Measurements from ENCODE around the gene SLC25A33.

Gene SLC25A33

GRCh38 chr1:9588551-9589143, 49.4 kb downstream of the SLC25A33 start, which contains the start of gene TMEM201:
TMEM201 (plus strand) TSS chr1:9588911; CDS start chr1:9588931, 20 bp downstream.
- peak; percentile 99 for DNase-seq (ENCODE audit: low read depth, low spot score)

GRCh38 chr1:9589144-9589718, 50.0 kb downstream of the SLC25A33 start:
- DNase-seq (ENCODE audit: low read depth, low spot score): peak; percentile 67

GRCh38 chr1:9589719-9590157, 50.5 kb downstream of the SLC25A33 start:
- peak; percentile 38 for DNase-seq (ENCODE audit: low read depth, low spot score)

- DNase-seq (ENCODE audit: low read depth, low spot score): no peak
Measured at GRCh38 chr1:9590201-9590600, 50.9 kb downstream of the SLC25A33 start.

GRCh38 chr1:9590945-9591668, 51.8 kb downstream of the SLC25A33 start:
- DNase-seq (ENCODE audit: low read depth, low spot score): no peak

GRCh38 chr1:9591669-9592509, 52.6 kb downstream of the SLC25A33 start:
- no peak for DNase-seq (ENCODE audit: low read depth, low spot score)

GRCh38 chr1:9592510-9593075, 53.3 kb downstream of the SLC25A33 start:
- no peak for DNase-seq (ENCODE audit: low read depth, low spot score)

GRCh38 chr1:9593147-9593491, 53.9 kb downstream of the SLC25A33 start:
- no peak for DNase-seq (ENCODE audit: low read depth, low spot score)

GRCh38 chr1:9593492-9594465, 54.5 kb downstream of the SLC25A33 start:
- peak; percentile 90 for DNase-seq (ENCODE audit: low read depth, low spot score)

- no peak for DNase-seq (ENCODE audit: low read depth, low spot score)
Measured at GRCh38 chr1:9594471-9595155, 55.3 kb downstream of the SLC25A33 start.

GRCh38 chr1:9595156-9595967, 56.1 kb downstream of the SLC25A33 start:
- no peak for DNase-seq (ENCODE audit: low read depth, low spot score)

GRCh38 chr1:9595968-9596340, 56.7 kb downstream of the SLC25A33 start:
- no peak for DNase-seq (ENCODE audit: low read depth, low spot score)

GRCh38 chr1:9596415-9597123, 57.3 kb downstream of the SLC25A33 start:
- DNase-seq (ENCODE audit: low read depth, low spot score): no peak

- DNase-seq (ENCODE audit: low read depth, low spot score): no peak
Measured at GRCh38 chr1:9597361-9598315, 58.4 kb downstream of the SLC25A33 start.

- DNase-seq (ENCODE audit: low read depth, low spot score): no peak
Measured at GRCh38 chr1:9598316-9598700, 59.0 kb downstream of the SLC25A33 start.

- no peak for DNase-seq (ENCODE audit: low read depth, low spot score)
Measured at GRCh38 chr1:9599741-9600140, 60.5 kb downstream of the SLC25A33 start.
